ENCODE measurements around the gene TSC2. TPM values are rescaled to one million over a fixed set of nuclear protein-coding genes. Genes with fewer than 3 reads are reported as not detected.

The TSC2 gene
- total and polyA plus RNA-seq, 8 donors: 40.8 to 369 (median 76.0) TPM

DNA sequence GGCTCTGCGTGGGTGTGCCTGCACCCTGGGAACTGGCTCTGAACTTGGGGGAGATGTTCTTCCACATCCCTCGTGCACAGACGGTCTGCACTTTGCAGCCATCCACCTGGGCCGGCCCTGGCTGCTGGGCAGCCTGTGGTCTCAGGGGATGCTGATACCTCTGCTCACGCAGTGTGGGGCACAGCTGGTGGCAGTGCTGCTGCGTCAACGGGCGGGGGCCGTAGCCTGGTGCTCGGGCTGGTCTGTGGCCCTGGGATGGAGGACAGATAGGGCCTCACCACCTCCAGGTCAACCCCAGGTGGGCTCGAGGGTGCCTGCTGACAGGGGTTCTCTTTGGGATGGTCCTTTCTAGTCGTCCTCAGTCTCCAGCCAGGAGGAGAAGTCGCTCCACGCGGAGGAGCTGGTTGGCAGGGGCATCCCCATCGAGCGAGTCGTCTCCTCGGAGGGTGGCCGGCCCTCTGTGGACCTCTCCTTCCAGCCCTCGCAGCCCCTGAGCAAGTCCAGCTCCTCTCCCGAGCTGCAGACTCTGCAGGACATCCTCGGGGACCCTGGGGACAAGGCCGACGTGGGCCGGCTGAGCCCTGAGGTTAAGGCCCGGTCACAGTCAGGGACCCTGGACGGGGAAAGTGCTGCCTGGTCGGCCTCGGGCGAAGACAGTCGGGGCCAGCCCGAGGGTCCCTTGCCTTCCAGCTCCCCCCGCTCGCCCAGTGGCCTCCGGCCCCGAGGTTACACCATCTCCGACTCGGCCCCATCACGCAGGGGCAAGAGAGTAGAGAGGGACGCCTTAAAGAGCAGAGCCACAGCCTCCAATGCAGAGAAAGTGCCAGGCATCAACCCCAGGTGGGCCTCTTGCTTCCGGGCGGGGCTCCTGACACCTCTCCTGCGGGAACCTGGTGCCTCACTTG is 36.3 kb downstream of the TSC2 start:
- Histone ChIP-seq H3K27ac (no peak overlapping the region), H3K4me3 (no peak overlapping the region), H3K4me1 (peaks cover 13 to 40% (median 27%) of the 10 kb centered on the region in 4 donors), H3K27me3 (no peaks in the 10 kb centered on the region), H3K9me3 (no peaks in the 10 kb centered on the region), H3K36me3 (peaks cover 67 to 100% (median 100%) of the 10 kb centered on the region in 4 donors)
- 91 to 93% (median 92%) methylated on average over 25 to 44 of the region's 44 CpGs for WGBS, 5 donors
- intact Hi-C loops (cut with DNase I; ENCODE audit: low total_unique reads): loop anchor here (10.0 kb wide), 1 partner anchor 59 kb away; the partner anchor contains the start of gene NHERF2
- no peak for TF ChIP-seq EP300 (IDR thresholded peaks at IDR 0.05)
- TF ChIP-seq POLR2AphosphoS5 (IDR thresholded peaks at IDR 0.05): no peak
- no peak for TF ChIP-seq CTCF (IDR thresholded peaks at IDR 0.05)
- TF ChIP-seq POLR2A (IDR thresholded peaks at IDR 0.05): no peak
- no peak for DNase-seq

DNA sequence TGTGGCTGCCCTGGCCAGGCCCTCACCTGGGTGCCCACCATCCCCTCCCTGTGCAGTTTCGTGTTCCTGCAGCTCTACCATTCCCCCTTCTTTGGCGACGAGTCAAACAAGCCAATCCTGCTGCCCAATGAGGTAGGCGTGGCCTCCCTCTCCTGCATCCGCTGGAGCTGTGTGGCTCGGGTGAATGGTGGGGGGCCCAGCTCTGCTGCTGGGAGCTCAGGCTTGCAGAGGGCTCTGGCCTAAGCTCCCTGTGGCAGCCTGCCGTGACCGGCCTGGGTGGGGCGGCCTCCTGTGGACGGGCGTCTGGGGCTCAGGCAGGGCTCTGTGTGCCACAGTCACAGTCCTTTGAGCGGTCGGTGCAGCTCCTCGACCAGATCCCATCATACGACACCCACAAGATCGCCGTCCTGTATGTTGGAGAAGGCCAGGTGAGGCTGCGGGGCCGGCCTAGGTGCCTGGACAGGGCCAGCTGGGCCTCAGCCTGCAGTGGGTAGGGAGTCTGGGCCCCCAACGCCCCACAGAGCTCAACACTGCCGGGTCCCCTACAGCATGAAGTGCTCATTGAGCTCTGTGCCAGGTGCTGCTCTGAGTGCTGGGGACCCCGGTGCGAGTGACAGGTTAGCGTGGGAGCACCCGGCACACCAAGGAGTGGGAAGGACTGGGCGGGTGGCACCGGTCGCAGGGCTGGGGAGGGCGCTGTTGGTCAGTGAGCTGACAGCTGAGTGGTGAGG is 37.3 kb downstream of the TSC2 start:
- Histone ChIP-seq H3K27me3 (no peaks in the 10 kb centered on the region), H3K4me3 (no peak overlapping the region), H3K36me3 (peaks cover 69 to 100% (median 100%) of the 10 kb centered on the region in 4 donors), H3K4me1 (peaks cover 15 to 50% (median 35%) of the 10 kb centered on the region in 4 donors), H3K9me3 (no peaks in the 10 kb centered on the region), H3K27ac (no peak overlapping the region)
- no peak for DNase-seq
- no peak for TF ChIP-seq POLR2AphosphoS5 (IDR thresholded peaks at IDR 0.05)
- no peak for TF ChIP-seq POLR2A (IDR thresholded peaks at IDR 0.05)
- no peak for TF ChIP-seq EP300 (IDR thresholded peaks at IDR 0.05)
- no peak for TF ChIP-seq CTCF (IDR thresholded peaks at IDR 0.05)
- 86 to 91% (median 91%) methylated on average over 22 to 29 of the region's 29 CpGs for WGBS, 5 donors
- intact Hi-C loops (cut with DNase I; ENCODE audit: low total_unique reads): loop anchor here (10.0 kb wide), 1 partner anchor 60 kb away; the partner anchor contains the start of gene NHERF2

DNA sequence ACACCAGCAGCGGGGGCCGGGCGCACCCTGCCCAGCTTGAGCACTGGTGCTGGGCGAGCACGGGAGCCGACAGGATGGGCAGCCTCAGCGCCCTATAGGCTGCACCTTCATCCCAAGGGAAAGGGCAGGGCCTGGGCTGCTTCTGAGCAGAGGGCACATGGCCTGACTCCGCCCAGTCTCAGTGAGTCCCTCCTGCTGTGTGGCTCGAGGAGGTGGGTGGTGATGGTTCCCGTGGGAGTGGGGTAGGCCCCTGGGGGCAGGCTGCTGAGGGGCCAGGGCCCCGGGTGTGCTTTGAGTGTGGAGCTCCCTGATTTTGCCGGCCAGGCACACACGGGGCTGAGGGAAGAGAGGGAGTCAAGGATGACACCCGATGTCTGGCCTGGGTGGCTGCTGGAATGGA is 37.9 kb downstream of the TSC2 start:
- no peaks in the 10 kb centered on the region for H3K27me3 ChIP-seq
- no peak for DNase-seq
- 72 to 84% (median 81%) methylated on average over 10 to 14 of the region's 14 CpGs for WGBS, 5 donors
- intact Hi-C loops (cut with DNase I; ENCODE audit: low total_unique reads): loop anchor here (10.0 kb wide), 1 partner anchor 61 kb away; the partner anchor contains the start of gene NHERF2
- H3K9me3 ChIP-seq: no peaks in the 10 kb centered on the region
- TF ChIP-seq EP300 (IDR thresholded peaks at IDR 0.05): no peak
- TF ChIP-seq POLR2A (IDR thresholded peaks at IDR 0.05): no peak
- TF ChIP-seq CTCF (IDR thresholded peaks at IDR 0.05): no peak
- no peak for TF ChIP-seq POLR2AphosphoS5 (IDR thresholded peaks at IDR 0.05)
- no peak overlapping the region for H3K4me3 ChIP-seq
- peaks cover 75 to 100% (median 100%) of the 10 kb centered on the region in 4 donors for H3K36me3 ChIP-seq
- peaks cover 15 to 56% (median 42%) of the 10 kb centered on the region in 4 donors for H3K4me1 ChIP-seq
- peak overlapping the region in 1 of 5 donors; percentile 34 for H3K27ac ChIP-seq

GRCh38 chr16:2086106-2086742 is 38.4 kb downstream of the TSC2 start:
- H3K27me3 ChIP-seq: no peaks in the 10 kb centered on the region
- 86 to 95% (median 87%) methylated on average over 23 to 27 of the region's 27 CpGs for WGBS, 5 donors
- peaks cover 71 to 98% (median 97%) of the 10 kb centered on the region in 4 donors for H3K36me3 ChIP-seq
- TF ChIP-seq POLR2AphosphoS5 (IDR thresholded peaks at IDR 0.05): no peak
- TF ChIP-seq CTCF (IDR thresholded peaks at IDR 0.05): no peak
- no peak for TF ChIP-seq EP300 (IDR thresholded peaks at IDR 0.05)
- TF ChIP-seq POLR2A (IDR thresholded peaks at IDR 0.05): no peak
- H3K27ac ChIP-seq: peak overlapping the region in 1 of 5 donors; percentile 34
- no peak overlapping the region for H3K4me3 ChIP-seq
- peak in 1 of 2 donors; percentile 36 for DNase-seq
- no peaks in the 10 kb centered on the region for H3K9me3 ChIP-seq
- intact Hi-C loops (cut with DNase I; ENCODE audit: low total_unique reads): loop anchor here (10.0 kb wide), 1 partner anchor 61 kb away; the partner anchor contains the start of gene NHERF2
- peaks cover 15 to 54% (median 41%) of the 10 kb centered on the region in 4 donors for H3K4me1 ChIP-seq
